HL-60 (cell line): ENCODE results near the gene USP40.

Experiments used
- DNase-seq, 2 experiments: peaks; one replicate each; pipeline ENCODE4 v3.0.0-alpha.2; 2010 to 2020; ENCODE audit warnings: low read depth in 1 of 2, low spot score in 1 of 2
- H3K27ac ChIP-seq: fragments of 250-450 bp; sonication (Bioruptor Pico); replicated peaks from 2 replicates; pipeline ENCODE4 v1.5.1; 2020; ENCODE audit warnings: mild to moderate bottlenecking, moderate library complexity
- H3K27me3 ChIP-seq: fragments of 250-450 bp; sonication (Bioruptor Pico); 2 replicates; pipeline ENCODE4 v1.5.1; 2021; ENCODE audit warnings: mild to moderate bottlenecking, moderate library complexity; ENCODE audit not compliant: insufficient read depth, poor library complexity, severe bottlenecking
- H3K4me3 ChIP-seq: replicated peaks from 2 replicates; pipeline ENCODE4 v1.5.1; 2011; ENCODE audit warnings: mild to moderate bottlenecking, control low read depth, low read length; ENCODE audit not compliant: insufficient read depth
- CTCF ChIP-seq: IDR thresholded peaks from one replicate; pipeline ENCODE4 v1.5.1; 2011; ENCODE audit warnings: low read length, control low read depth, inconsistent platforms; ENCODE audit not compliant: insufficient read depth
- GABPA ChIP-seq: IDR thresholded peaks from 2 replicates; pipeline ENCODE4 v1.6.1; 2012; ENCODE audit warnings: low read depth
- POLR2AphosphoS5 ChIP-seq: IDR thresholded peaks from 2 replicates; pipeline ENCODE4 v1.6.1; 2012; ENCODE audit warnings: low read depth
- REST ChIP-seq: IDR thresholded peaks from 2 replicates; pipeline ENCODE4 v1.6.1; 2012; ENCODE audit warnings: low read depth; ENCODE audit not compliant: insufficient replicate concordance
- SPI1 ChIP-seq: IDR thresholded peaks from 2 replicates; pipeline ENCODE4 v1.6.1; 2012; ENCODE audit warnings: low read depth, mild to moderate bottlenecking, borderline replicate concordance

Gene USP40

GRCh38 chr2:233437439-233437955, 129.1 kb downstream of the USP40 start:
- H3K27ac ChIP-seq: no peak overlapping the region
- H3K27me3 ChIP-seq: no peaks in the 10 kb centered on the region
- DNase-seq: no peak
- H3K4me3 ChIP-seq: no peak overlapping the region
- TF ChIP-seq REST: no peak
- TF ChIP-seq CTCF: no peak

GRCh38 chr2:233436691-233437438, 129.7 kb downstream of the USP40 start:
- TF ChIP-seq CTCF (no peak), REST (no peak), GABPA (no peak), POLR2AphosphoS5 (no peak), SPI1 (no peak)
- Histone ChIP-seq H3K27me3 (no peaks in the 10 kb centered on the region), H3K27ac (no peak overlapping the region), H3K4me3 (no peak overlapping the region)
- DNase-seq: no peak

GRCh38 chr2:233436191-233436581, 130.4 kb downstream of the USP40 start:
- Histone ChIP-seq H3K27me3 (no peaks in the 10 kb centered on the region), H3K4me3 (no peak overlapping the region), H3K27ac (no peak overlapping the region)
- TF ChIP-seq REST (no peak), SPI1 (no peak), CTCF (no peak), GABPA (no peak), POLR2AphosphoS5 (no peak)
- DNase-seq: no peak
